Lower leg skin (tissue), 3 donors: ENCODE data around the gene C21orf91.

Source experiments
- POLR2A ChIP-seq, 2 donors: fragments of 450-650 bp; IDR thresholded peaks; one replicate each; pipeline ENCODE4 v1.6.1; 2016 to 2017; ENCODE audit warnings: antibody characterized with exemption in 2 of 2, mild to moderate bottlenecking in 1 of 2, moderate library complexity in 1 of 2
- TF ChIP-seq, protein P1 (sequence below), 3 donors: fragments of 450-650 bp; IDR thresholded peaks; one replicate each; pipeline ENCODE4 v1.5.1; 2016; ENCODE audit warnings: antibody characterized with exemption in 3 of 3, mild to moderate bottlenecking in 3 of 3, moderate library complexity in 2 of 3

- TF ChIP-seq POLR2A (IDR thresholded peaks at IDR 0.05) = no peak
- TF ChIP-seq, protein P1, sequence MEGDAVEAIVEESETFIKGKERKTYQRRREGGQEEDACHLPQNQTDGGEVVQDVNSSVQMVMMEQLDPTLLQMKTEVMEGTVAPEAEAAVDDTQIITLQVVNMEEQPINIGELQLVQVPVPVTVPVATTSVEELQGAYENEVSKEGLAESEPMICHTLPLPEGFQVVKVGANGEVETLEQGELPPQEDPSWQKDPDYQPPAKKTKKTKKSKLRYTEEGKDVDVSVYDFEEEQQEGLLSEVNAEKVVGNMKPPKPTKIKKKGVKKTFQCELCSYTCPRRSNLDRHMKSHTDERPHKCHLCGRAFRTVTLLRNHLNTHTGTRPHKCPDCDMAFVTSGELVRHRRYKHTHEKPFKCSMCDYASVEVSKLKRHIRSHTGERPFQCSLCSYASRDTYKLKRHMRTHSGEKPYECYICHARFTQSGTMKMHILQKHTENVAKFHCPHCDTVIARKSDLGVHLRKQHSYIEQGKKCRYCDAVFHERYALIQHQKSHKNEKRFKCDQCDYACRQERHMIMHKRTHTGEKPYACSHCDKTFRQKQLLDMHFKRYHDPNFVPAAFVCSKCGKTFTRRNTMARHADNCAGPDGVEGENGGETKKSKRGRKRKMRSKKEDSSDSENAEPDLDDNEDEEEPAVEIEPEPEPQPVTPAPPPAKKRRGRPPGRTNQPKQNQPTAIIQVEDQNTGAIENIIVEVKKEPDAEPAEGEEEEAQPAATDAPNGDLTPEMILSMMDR (IDR thresholded peaks at IDR 0.05) = no peak
Measured at GRCh38 chr21:17823846-17824245, 4.7 kb upstream of the C21orf91 start.
